ENCODE data around the gene SIL1.

GRCh38 chr5:139075066-139076050, 122.8 kb downstream of the SIL1 start:
- TF ChIP-seq EP300 (IDR thresholded peaks at IDR 0.05; ENCODE audit: borderline replicate concordance) (no peak), RAD21 (IDR thresholded peaks at IDR 0.05; ENCODE audit: low read depth) (no peak), TAF1 (IDR thresholded peaks at IDR 0.05; ENCODE audit: low read depth) (no peak)
